GM21717 (cell line): ENCODE results near the gene RHOB.
A peak's percentile ranks its signal among the peaks of the same experiment; 100 is the strongest.
"Not testable (repeated sequence)": the region's sequence is repeated elsewhere in the genome, so short reads cannot be mapped to it uniquely, and the experiment has no call there.

Experiments used
- ATAC-seq: cut with Tn5 transposase; IDR thresholded peaks from one replicate; pipeline ENCODE4 v1.9.1; 2021; ENCODE audit warnings: mild to moderate bottlenecking, moderate library complexity; ENCODE audit not compliant: unreplicated experiment

The RHOB gene

GRCh38 chr2:20446917-20447436 is at the start of gene RHOB:
RHOB (plus strand) TSS chr2:20447074; CDS start chr2:20447466, 392 bp downstream.
- peak; percentile 98 for ATAC-seq

GRCh38 chr2:20397811-20398447 is 48.9 kb upstream of the RHOB start:
- no peak for ATAC-seq

GRCh38 chr2:20398956-20399567 is 47.8 kb upstream of the RHOB start:
- ATAC-seq = no peak

GRCh38 chr2:20400306-20400705 is 46.6 kb upstream of the RHOB start:
- no peak for ATAC-seq

- no peak for ATAC-seq
Observed at GRCh38 chr2:20400787-20401488, 45.9 kb upstream of the RHOB start.

- no peak for ATAC-seq
Observed at GRCh38 chr2:20401489-20401835, 45.4 kb upstream of the RHOB start.

- no peak for ATAC-seq
Observed at GRCh38 chr2:20403774-20404312, 43.0 kb upstream of the RHOB start.

GRCh38 chr2:20404950-20405349 is 41.9 kb upstream of the RHOB start:
- ATAC-seq = no peak

- ATAC-seq = no peak
Observed at GRCh38 chr2:20409039-20409438, 37.8 kb upstream of the RHOB start.

GRCh38 chr2:20410556-20411277 is 36.2 kb upstream of the RHOB start:
- ATAC-seq = no peak

GRCh38 chr2:20411361-20411894 is 35.4 kb upstream of the RHOB start:
- ATAC-seq = peak; percentile 99

GRCh38 chr2:20414806-20415205 is 32.1 kb upstream of the RHOB start:
- ATAC-seq = no peak

- ATAC-seq = no peak
Observed at GRCh38 chr2:20415511-20415918, 31.4 kb upstream of the RHOB start.

- no peak for ATAC-seq
Observed at GRCh38 chr2:20416723-20417122, 30.2 kb upstream of the RHOB start.

- ATAC-seq = not testable (repeated sequence)
Observed at GRCh38 chr2:20417230-20417821, 29.5 kb upstream of the RHOB start.

- no peak for ATAC-seq
Observed at GRCh38 chr2:20418519-20418918, 28.4 kb upstream of the RHOB start.

- no peak for ATAC-seq
Observed at GRCh38 chr2:20419007-20419576, 27.8 kb upstream of the RHOB start.

- no peak for ATAC-seq
Observed at GRCh38 chr2:20419752-20420151, 27.1 kb upstream of the RHOB start.

- no peak for ATAC-seq
Observed at GRCh38 chr2:20421336-20421987, 25.4 kb upstream of the RHOB start.

- no peak for ATAC-seq
Observed at GRCh38 chr2:20421988-20422370, 24.9 kb upstream of the RHOB start.
